Colonic mucosa (tissue), 4 donors: Measurements from ENCODE around the gene ZSCAN29. TPM values are rescaled to one million over a fixed set of nuclear protein-coding genes. Genes with fewer than 3 reads are reported as not detected.
A peak's percentile ranks its signal among the peaks of the same experiment; 100 is the strongest.

ENCODE experiments used
- DNase-seq: peaks from one replicate; pipeline ENCODE4 v3.0.0-alpha.2; 2020
- H3K27ac ChIP-seq: fragments of 200-600 bp; one replicate; pipeline ENCODE4 v1.8.0; 2021
- H3K27me3 ChIP-seq: fragments of 200-600 bp; one replicate; pipeline ENCODE4 v1.8.0; 2021
- H3K36me3 ChIP-seq: fragments of 200-600 bp; one replicate; pipeline ENCODE4 v1.8.0; 2021
- H3K4me1 ChIP-seq: fragments of 200-600 bp; one replicate; pipeline ENCODE4 v1.8.0; 2021; ENCODE audit warnings: mild to moderate bottlenecking
- H3K4me3 ChIP-seq: fragments of 200-600 bp; one replicate; pipeline ENCODE4 v1.8.0; 2021
- H3K9ac ChIP-seq, 2 donors: one replicate each; pipeline ENCODE4 v1.7.0; 2013; ENCODE audit warnings: control low read depth in 2 of 2, low read depth in 2 of 2, low read length in 2 of 2
- H3K9me3 ChIP-seq: fragments of 200-600 bp; one replicate; pipeline ENCODE4 v1.8.0; 2021
- intact Hi-C: fragments of 100-400 bp; cut with DNase I; formaldehyde crosslinking; loops from one replicate; pipeline ENCODE4 v1.14.1; 2022
- total RNA-seq, 2 donors: library from RNA; stranded (reverse); fragmentation: NEBNext Ultra II Directional in 1 of 2; extraction: Animal tissue kit (Norgen Biotek cat#: 25700) in 1 of 2; gene quantifications; one replicate each; pipeline ENCODE4 v1.2.1, GENCODE V29; 2021
- TF ChIP-seq, protein P1 (sequence below): fragments of 200-600 bp; IDR thresholded peaks from one replicate; pipeline ENCODE4 v1.8.0; 2022; ENCODE audit warnings: antibody characterized with exemption, mild to moderate bottlenecking
- donor health status: healthy.
- donor health status: DM: no; HTN: no; CAD: no.
- donor health status: DM: no; HTN: no; CAD: no.

Gene ZSCAN29
- total RNA-seq, 2 donors from 2014 or later = 26.2 to 26.6 TPM

- no peak overlapping the region for H3K9ac ChIP-seq
- no peak overlapping the region for H3K27ac ChIP-seq
- peaks cover 9% of the 10 kb centered on the region for H3K36me3 ChIP-seq
- no peaks in the 10 kb centered on the region for H3K4me1 ChIP-seq
- no peaks in the 10 kb centered on the region for H3K9me3 ChIP-seq
- no peak overlapping the region for H3K4me3 ChIP-seq
- TF ChIP-seq, protein P1, sequence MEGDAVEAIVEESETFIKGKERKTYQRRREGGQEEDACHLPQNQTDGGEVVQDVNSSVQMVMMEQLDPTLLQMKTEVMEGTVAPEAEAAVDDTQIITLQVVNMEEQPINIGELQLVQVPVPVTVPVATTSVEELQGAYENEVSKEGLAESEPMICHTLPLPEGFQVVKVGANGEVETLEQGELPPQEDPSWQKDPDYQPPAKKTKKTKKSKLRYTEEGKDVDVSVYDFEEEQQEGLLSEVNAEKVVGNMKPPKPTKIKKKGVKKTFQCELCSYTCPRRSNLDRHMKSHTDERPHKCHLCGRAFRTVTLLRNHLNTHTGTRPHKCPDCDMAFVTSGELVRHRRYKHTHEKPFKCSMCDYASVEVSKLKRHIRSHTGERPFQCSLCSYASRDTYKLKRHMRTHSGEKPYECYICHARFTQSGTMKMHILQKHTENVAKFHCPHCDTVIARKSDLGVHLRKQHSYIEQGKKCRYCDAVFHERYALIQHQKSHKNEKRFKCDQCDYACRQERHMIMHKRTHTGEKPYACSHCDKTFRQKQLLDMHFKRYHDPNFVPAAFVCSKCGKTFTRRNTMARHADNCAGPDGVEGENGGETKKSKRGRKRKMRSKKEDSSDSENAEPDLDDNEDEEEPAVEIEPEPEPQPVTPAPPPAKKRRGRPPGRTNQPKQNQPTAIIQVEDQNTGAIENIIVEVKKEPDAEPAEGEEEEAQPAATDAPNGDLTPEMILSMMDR = no peak
- intact Hi-C loops = no loop called here
- DNase-seq = no peak
- H3K27me3 ChIP-seq = no peaks in the 10 kb centered on the region
Measured at GRCh38 chr15:43390723-43391122, 19.9 kb upstream of the ZSCAN29 start.

- H3K36me3 ChIP-seq = peaks cover 15% of the 10 kb centered on the region
- H3K27ac ChIP-seq = no peak overlapping the region
- no peaks in the 10 kb centered on the region for H3K27me3 ChIP-seq
- no peaks in the 10 kb centered on the region for H3K9me3 ChIP-seq
- no peak overlapping the region for H3K4me3 ChIP-seq
- intact Hi-C loops = no loop called here
- no peak for DNase-seq
- TF ChIP-seq, protein P1 = no peak
- H3K4me1 ChIP-seq = no peaks in the 10 kb centered on the region
- H3K9ac ChIP-seq = no peak overlapping the region
Measured at GRCh38 chr15:43383070-43383469, 12.2 kb upstream of the ZSCAN29 start.

DNA sequence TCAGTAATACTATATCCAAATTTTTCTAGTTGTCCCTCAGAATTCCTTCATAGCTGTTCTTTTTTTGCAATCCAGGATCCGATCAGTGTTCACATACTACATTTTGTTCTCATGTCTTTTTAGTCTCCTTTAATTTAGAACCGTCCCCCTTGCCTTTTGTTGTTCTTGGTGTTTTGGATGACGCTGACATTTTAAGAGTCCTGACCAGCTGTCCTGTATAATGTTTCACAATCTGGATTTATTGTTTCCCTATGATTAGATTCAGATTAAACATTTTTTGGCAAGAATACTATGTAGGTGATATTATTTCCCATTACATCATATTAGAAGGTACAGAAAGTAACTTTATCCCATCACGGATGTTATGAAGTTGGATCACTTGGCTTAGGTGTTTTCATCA is 11.5 kb upstream of the ZSCAN29 start:
- DNase-seq = no peak
- H3K4me3 ChIP-seq = no peak overlapping the region
- peaks cover 12% of the 10 kb centered on the region for H3K36me3 ChIP-seq
- TF ChIP-seq, protein P1 = no peak
- no peaks in the 10 kb centered on the region for H3K27me3 ChIP-seq
- intact Hi-C loops = no loop called here
- H3K9ac ChIP-seq = no peak overlapping the region
- H3K4me1 ChIP-seq = no peaks in the 10 kb centered on the region
- no peaks in the 10 kb centered on the region for H3K9me3 ChIP-seq
- H3K27ac ChIP-seq = no peak overlapping the region

GRCh38 chr15:43378601-43379000 is 7.8 kb upstream of the ZSCAN29 start:
- Histone ChIP-seq H3K9ac (no peak overlapping the region), H3K27me3 (no peaks in the 10 kb centered on the region), H3K4me1 (no peaks in the 10 kb centered on the region), H3K36me3 (no peaks in the 10 kb centered on the region), H3K4me3 (no peak overlapping the region), H3K9me3 (no peaks in the 10 kb centered on the region), H3K27ac (no peak overlapping the region)
- no peak for DNase-seq
- intact Hi-C loops = no loop called here
- TF ChIP-seq, protein P1 = no peak

DNA sequence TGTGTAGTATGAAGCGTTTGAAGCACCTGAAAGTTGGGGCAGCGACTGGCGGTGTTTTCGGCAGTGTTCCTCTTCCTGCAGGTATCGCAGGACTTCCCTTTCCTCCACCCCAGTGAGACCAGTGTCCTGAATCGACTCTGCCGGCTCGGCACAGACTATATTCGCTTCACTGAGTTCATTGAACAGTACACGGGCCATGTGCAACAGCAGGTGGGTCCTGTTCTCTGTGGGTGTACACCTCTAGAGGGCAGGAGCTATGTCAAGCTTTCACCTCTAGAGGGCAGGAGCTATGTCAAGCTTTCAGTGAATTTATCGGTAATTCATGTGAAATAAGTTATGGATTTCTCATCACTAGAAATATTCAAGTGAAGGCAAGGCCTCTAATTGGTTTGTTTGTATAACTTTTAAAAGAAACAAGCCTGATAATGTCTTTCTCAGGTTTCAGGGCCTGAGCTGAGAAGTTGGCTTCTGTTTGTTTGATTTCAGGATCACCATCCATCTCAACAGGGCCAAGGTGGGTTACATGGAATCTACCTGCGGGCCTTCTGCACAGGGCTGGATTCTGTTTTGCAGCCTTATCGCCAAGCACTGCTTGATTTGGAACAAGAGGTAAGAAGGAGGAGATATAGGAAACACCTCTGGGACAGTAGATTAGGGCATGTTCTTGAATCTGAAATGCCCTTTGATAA is 5.3 kb upstream of the ZSCAN29 start:
- H3K4me1 ChIP-seq = peaks cover 5% of the 10 kb centered on the region
- no peak overlapping the region for H3K27ac ChIP-seq
- H3K27me3 ChIP-seq = no peaks in the 10 kb centered on the region
- H3K36me3 ChIP-seq = no peaks in the 10 kb centered on the region
- no peak overlapping the region for H3K9ac ChIP-seq
- intact Hi-C loops = no loop called here
- no peak overlapping the region for H3K4me3 ChIP-seq
- no peaks in the 10 kb centered on the region for H3K9me3 ChIP-seq
- TF ChIP-seq, protein P1 = peak; percentile 73
- peak; percentile 27 for DNase-seq
